Panc1 (cell line): Measurements from ENCODE around the gene TRAPPC1.

Source experiments
- CTCF ChIP-seq: fragments of 450-650 bp; IDR thresholded peaks from 2 replicates; pipeline ENCODE4 v1.5.1; 2017; ENCODE audit warnings: mild to moderate bottlenecking
- POLR2AphosphoS5 ChIP-seq: IDR thresholded peaks from 2 replicates; pipeline ENCODE4 v1.6.1; 2012; ENCODE audit warnings: mild to moderate bottlenecking, low read depth, low read length, moderate library complexity
- REST ChIP-seq, 2 experiments: IDR thresholded peaks; 2 replicates each; pipeline ENCODE4 v1.6.1; 2011 to 2012; ENCODE audit warnings: low read depth in 2 of 2, control low read depth in 1 of 2, low read length in 1 of 2, mild to moderate bottlenecking in 1 of 2, moderate library complexity in 1 of 2; ENCODE audit not compliant: insufficient read depth in 1 of 2
- SIN3A ChIP-seq: IDR thresholded peaks from 2 replicates; pipeline ENCODE4 v1.6.1; 2012; ENCODE audit warnings: low read depth, mild to moderate bottlenecking, low read length, moderate library complexity, borderline replicate concordance; ENCODE audit not compliant: insufficient read depth

- TF ChIP-seq POLR2AphosphoS5 (no peak), CTCF (no peak), REST (IDR thresholded peaks at IDR 0.05; ENCODE audit: insufficient read depth in 1 of 2, low read depth in 2 of 2, low read length in 1 of 2) (no peak), SIN3A (no peak)
Observed at GRCh38 chr17:7881276-7882054, 50.3 kb downstream of the TRAPPC1 start.
